Breast epithelium (tissue), 4 donors: ENCODE measurements around the gene PTH1R. TPM values are rescaled to one million over a fixed set of nuclear protein-coding genes. Genes with fewer than 3 reads are reported as not detected.

Experiments used
- DNase-seq, 2 donors: peaks; one replicate each; pipeline ENCODE4 v3.0.0-alpha.2; 2019; ENCODE audit warnings: low spot score in 2 of 2
- H3K27ac ChIP-seq, 2 donors: fragments of 200-600 bp; sonication (generic) in 1 of 2; one replicate each; pipeline ENCODE4 v1.5.1; 2016 to 2019; ENCODE audit warnings: mild to moderate bottlenecking in 1 of 2
- H3K27me3 ChIP-seq, 2 donors: fragments of 200-600 bp; sonication (generic) in 1 of 2; one replicate each; pipeline versions ENCODE4 v1.5.1 to v1.6.0; 2017 to 2019; ENCODE audit warnings: control low read depth in 1 of 2, mild to moderate bottlenecking in 1 of 2
- H3K36me3 ChIP-seq: fragments of 200-600 bp; one replicate; pipeline ENCODE4 v1.5.1; 2019
- H3K4me1 ChIP-seq, 2 donors: fragments of 200-600 bp; sonication (generic); one replicate each; pipeline ENCODE4 v1.5.1; 2016 to 2019; ENCODE audit warnings: control low read depth in 1 of 2
- H3K4me3 ChIP-seq, 3 donors: fragments of 200-600 bp; sonication (generic); 1 replicate in 2 of 3; 2 replicates in 1 of 3; pipeline ENCODE4 v1.5.1; 2016 to 2019; ENCODE audit warnings: mild to moderate bottlenecking in 3 of 3, moderate library complexity in 2 of 3
- H3K9me3 ChIP-seq, 2 donors: fragments of 200-600 bp; sonication (generic) in 1 of 2; one replicate each; pipeline ENCODE4 v1.5.1; 2016 to 2019; ENCODE audit warnings: control low read depth in 1 of 2
- POLR2A ChIP-seq: fragments of 450-650 bp; IDR thresholded peaks from one replicate; pipeline ENCODE4 v1.6.1; 2016; ENCODE audit warnings: antibody characterized with exemption, mild to moderate bottlenecking, moderate library complexity
- POLR2AphosphoS5 ChIP-seq, 3 donors: sonication (generic); formaldehyde crosslinking; IDR thresholded peaks; one replicate each; pipeline ENCODE4 v1.6.1; 2017; ENCODE audit warnings: antibody characterized with exemption in 3 of 3
- intact Hi-C: fragments of 100-400 bp; cut with DNase I; formaldehyde crosslinking; loops from one replicate; pipeline ENCODE4 v1.15.1; 2023; ENCODE audit warnings: low total_unique reads
- total RNA-seq, 3 donors: library from RNA; depleted of rRNA; stranded (reverse); fragments of >200 nt; gene quantifications; one replicate each; pipeline ENCODE4 v1.1.0, GENCODE V29; 2016
- TF ChIP-seq, protein P1 (sequence below), 3 donors: fragments of 450-650 bp; IDR thresholded peaks; one replicate each; pipeline ENCODE4 v1.5.1; 2016 to 2017; ENCODE audit warnings: antibody characterized with exemption in 3 of 3, mild to moderate bottlenecking in 3 of 3, moderate library complexity in 3 of 3

Gene PTH1R
- total RNA-seq, 3 donors from 2014 or later: 4.7 to 38.2 (median 13.4) TPM

GRCh38 chr3:46894256-46894655, 16.7 kb downstream of the PTH1R start:
- TF ChIP-seq POLR2AphosphoS5 (IDR thresholded peaks at IDR 0.05) (no peak), POLR2A (no peak)
- TF ChIP-seq, protein P1, sequence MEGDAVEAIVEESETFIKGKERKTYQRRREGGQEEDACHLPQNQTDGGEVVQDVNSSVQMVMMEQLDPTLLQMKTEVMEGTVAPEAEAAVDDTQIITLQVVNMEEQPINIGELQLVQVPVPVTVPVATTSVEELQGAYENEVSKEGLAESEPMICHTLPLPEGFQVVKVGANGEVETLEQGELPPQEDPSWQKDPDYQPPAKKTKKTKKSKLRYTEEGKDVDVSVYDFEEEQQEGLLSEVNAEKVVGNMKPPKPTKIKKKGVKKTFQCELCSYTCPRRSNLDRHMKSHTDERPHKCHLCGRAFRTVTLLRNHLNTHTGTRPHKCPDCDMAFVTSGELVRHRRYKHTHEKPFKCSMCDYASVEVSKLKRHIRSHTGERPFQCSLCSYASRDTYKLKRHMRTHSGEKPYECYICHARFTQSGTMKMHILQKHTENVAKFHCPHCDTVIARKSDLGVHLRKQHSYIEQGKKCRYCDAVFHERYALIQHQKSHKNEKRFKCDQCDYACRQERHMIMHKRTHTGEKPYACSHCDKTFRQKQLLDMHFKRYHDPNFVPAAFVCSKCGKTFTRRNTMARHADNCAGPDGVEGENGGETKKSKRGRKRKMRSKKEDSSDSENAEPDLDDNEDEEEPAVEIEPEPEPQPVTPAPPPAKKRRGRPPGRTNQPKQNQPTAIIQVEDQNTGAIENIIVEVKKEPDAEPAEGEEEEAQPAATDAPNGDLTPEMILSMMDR (IDR thresholded peaks at IDR 0.05): no peak
- Histone ChIP-seq H3K36me3 (no peaks in the 10 kb centered on the region), H3K27me3 (peaks cover 0 to 7% of the 10 kb centered on the region in 2 donors), H3K4me1 (no peaks in the 10 kb centered on the region), H3K4me3 (no peak overlapping the region), H3K9me3 (no peaks in the 10 kb centered on the region), H3K27ac (no peak overlapping the region)
- no peak for DNase-seq
- intact Hi-C loops: loop anchor here (10.0 kb wide), 1 partner anchor 189 kb away; the partner anchor contains the start of gene TMIE

- Histone ChIP-seq H3K4me3 (no peak overlapping the region), H3K27me3 (peaks cover 0 to 7% of the 10 kb centered on the region in 2 donors), H3K36me3 (no peaks in the 10 kb centered on the region), H3K9me3 (no peaks in the 10 kb centered on the region), H3K4me1 (no peaks in the 10 kb centered on the region), H3K27ac (no peak overlapping the region)
- TF ChIP-seq POLR2AphosphoS5 (IDR thresholded peaks at IDR 0.05): peak in 2 of 3 donors; percentile 3 to 38
- no peak for TF ChIP-seq POLR2A
- TF ChIP-seq, protein P1 (IDR thresholded peaks at IDR 0.05): peak; percentile 77 to 90 (median 83)
- DNase-seq: peak; percentile 54 to 71
- intact Hi-C loops: loop anchor here (10.0 kb wide), 1 partner anchor 190 kb away; the partner anchor contains the start of gene TMIE
These were observed 17.7 kb downstream of the PTH1R start for GRCh38 chr3:46895204-46895660.

DNA sequence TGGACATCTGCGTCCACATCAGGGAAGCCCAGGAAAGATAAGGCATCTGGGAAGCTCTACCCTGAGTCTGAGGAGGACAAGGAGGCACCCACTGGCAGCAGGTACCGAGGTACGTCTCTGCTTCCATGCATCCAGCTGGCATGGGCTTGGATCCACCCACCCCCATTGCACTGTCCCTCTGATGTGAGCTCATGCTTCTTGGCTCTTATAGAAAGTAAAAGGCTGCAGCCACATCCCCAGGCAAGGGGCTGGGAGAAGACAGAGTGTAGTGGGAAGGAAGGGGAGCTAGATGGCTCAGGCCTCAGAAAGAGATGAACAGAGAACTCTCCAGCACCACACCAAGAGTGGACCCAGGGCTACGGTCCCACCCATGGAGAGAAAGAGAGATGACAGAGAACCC, 18.2 kb downstream of the PTH1R start:
- Histone ChIP-seq H3K27me3 (peaks cover 0 to 7% of the 10 kb centered on the region in 2 donors), H3K9me3 (no peaks in the 10 kb centered on the region), H3K4me3 (no peak overlapping the region), H3K27ac (no peak overlapping the region), H3K4me1 (no peaks in the 10 kb centered on the region), H3K36me3 (no peaks in the 10 kb centered on the region)
- TF ChIP-seq, protein P1 (IDR thresholded peaks at IDR 0.05): no peak
- TF ChIP-seq POLR2AphosphoS5 (IDR thresholded peaks at IDR 0.05) (no peak), POLR2A (no peak)
- no peak for DNase-seq
- intact Hi-C loops: loop anchor here (10.0 kb wide), 1 partner anchor 191 kb away; the partner anchor contains the start of gene TMIE

GRCh38 chr3:46896386-46896785, 18.9 kb downstream of the PTH1R start:
- no peak for DNase-seq
- Histone ChIP-seq H3K4me3 (no peak overlapping the region), H3K27me3 (peaks cover 0 to 7% of the 10 kb centered on the region in 2 donors), H3K9me3 (no peaks in the 10 kb centered on the region), H3K36me3 (no peaks in the 10 kb centered on the region), H3K4me1 (no peaks in the 10 kb centered on the region), H3K27ac (no peak overlapping the region)
- TF ChIP-seq, protein P1 (IDR thresholded peaks at IDR 0.05): no peak
- TF ChIP-seq POLR2A (no peak), POLR2AphosphoS5 (IDR thresholded peaks at IDR 0.05) (no peak)
- intact Hi-C loops: loop anchor here (10.0 kb wide), 1 partner anchor 192 kb away; the partner anchor contains the start of gene TMIE

GRCh38 chr3:46897031-46897430, 19.5 kb downstream of the PTH1R start:
- TF ChIP-seq POLR2A (no peak), POLR2AphosphoS5 (IDR thresholded peaks at IDR 0.05) (no peak)
- TF ChIP-seq, protein P1 (IDR thresholded peaks at IDR 0.05): no peak
- no peak overlapping the region for H3K27ac ChIP-seq
- peaks cover 0 to 7% of the 10 kb centered on the region in 2 donors for H3K27me3 ChIP-seq
- H3K4me3 ChIP-seq: no peak overlapping the region
- intact Hi-C loops: loop anchor here (10.0 kb wide), 1 partner anchor 192 kb away; the partner anchor contains the start of gene TMIE
- H3K36me3 ChIP-seq: no peaks in the 10 kb centered on the region
- no peak for DNase-seq
- H3K4me1 ChIP-seq: no peaks in the 10 kb centered on the region
- H3K9me3 ChIP-seq: no peaks in the 10 kb centered on the region
